A673 (cell line): Measurements from ENCODE around the gene NKX2-4.

Experiments
- EZH2 ChIP-seq: fragments of 200-600 bp; sonication (generic); IDR thresholded peaks from 2 replicates; pipeline ENCODE4 v1.6.1; 2017; ENCODE audit warnings: borderline replicate concordance, low read depth, mild to moderate bottlenecking, mixed read lengths, antibody characterized with exemption, low read length; ENCODE audit not compliant: poor library complexity, severe bottlenecking
- TF ChIP-seq, protein P1 (sequence below): fragments of 300-800, 200-600 bp; sonication (generic); conservative IDR thresholded peaks from 2 replicates; pipeline ENCODE4 v1.5.1; 2017; ENCODE audit warnings: low read depth, mild to moderate bottlenecking, antibody characterized with exemption, low read length, moderate library complexity, mixed read lengths

DNA sequence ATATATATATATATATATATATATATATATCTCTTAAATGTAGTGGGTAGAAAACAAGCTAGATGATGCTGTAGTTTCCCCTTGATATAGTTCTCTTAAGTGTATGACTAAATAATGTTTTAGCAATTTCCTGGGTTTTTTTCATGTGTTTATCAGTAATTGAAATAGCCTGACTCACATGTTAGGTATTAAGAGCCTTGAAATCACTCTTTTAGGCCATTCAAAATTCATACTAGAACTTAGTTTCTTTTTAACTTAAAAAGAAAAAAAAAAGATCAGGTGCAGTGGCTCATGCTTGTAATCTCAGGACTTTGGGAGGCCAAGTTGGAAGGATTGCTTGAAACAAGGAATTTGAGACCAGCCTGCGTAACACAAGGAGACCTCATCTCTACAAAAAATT, 44.1 kb downstream of the NKX2-4 start:
- TF ChIP-seq, protein P1, sequence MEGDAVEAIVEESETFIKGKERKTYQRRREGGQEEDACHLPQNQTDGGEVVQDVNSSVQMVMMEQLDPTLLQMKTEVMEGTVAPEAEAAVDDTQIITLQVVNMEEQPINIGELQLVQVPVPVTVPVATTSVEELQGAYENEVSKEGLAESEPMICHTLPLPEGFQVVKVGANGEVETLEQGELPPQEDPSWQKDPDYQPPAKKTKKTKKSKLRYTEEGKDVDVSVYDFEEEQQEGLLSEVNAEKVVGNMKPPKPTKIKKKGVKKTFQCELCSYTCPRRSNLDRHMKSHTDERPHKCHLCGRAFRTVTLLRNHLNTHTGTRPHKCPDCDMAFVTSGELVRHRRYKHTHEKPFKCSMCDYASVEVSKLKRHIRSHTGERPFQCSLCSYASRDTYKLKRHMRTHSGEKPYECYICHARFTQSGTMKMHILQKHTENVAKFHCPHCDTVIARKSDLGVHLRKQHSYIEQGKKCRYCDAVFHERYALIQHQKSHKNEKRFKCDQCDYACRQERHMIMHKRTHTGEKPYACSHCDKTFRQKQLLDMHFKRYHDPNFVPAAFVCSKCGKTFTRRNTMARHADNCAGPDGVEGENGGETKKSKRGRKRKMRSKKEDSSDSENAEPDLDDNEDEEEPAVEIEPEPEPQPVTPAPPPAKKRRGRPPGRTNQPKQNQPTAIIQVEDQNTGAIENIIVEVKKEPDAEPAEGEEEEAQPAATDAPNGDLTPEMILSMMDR: no peak
- no peak for TF ChIP-seq EZH2
